Testis (tissue), 2 donors: Measurements from ENCODE around the gene ZNF512.

ENCODE experiments used
- POLR2A ChIP-seq: fragments of 450-650 bp; IDR thresholded peaks from one replicate; pipeline ENCODE4 v1.6.1; 2017; ENCODE audit warnings: antibody characterized with exemption, mild to moderate bottlenecking, moderate library complexity
- TF ChIP-seq, protein P1 (sequence below), 3 experiments: fragments of 450-650 bp in 2 of 3; fragments of 200-600 bp in 1 of 3; sonication (generic) in 1 of 3; IDR thresholded peaks; one replicate each; pipeline ENCODE4 v1.5.1; 2016 to 2019; ENCODE audit warnings: antibody characterized with exemption in 3 of 3, mild to moderate bottlenecking in 2 of 3, moderate library complexity in 1 of 3

DNA sequence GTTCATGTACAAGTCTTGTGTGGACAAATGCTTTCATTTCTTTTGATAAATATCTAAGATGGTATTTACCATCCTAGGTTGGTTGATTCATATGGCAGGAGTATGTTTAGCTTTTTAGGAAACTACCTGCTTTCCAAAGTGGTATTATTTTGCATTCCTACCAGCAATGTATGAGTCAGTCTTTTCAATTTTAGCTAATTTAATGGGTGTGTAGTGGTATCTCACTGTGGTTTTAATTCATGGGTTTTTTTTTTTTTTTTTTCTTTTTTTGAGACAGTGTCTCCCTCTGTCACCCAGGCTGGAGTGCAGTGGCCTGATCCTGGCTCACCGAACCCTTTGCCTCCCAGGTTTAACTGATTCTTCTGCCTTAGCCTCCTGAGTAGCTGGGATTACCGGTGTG, 4.2 kb downstream of the ZNF512 start:
- TF ChIP-seq, protein P1, sequence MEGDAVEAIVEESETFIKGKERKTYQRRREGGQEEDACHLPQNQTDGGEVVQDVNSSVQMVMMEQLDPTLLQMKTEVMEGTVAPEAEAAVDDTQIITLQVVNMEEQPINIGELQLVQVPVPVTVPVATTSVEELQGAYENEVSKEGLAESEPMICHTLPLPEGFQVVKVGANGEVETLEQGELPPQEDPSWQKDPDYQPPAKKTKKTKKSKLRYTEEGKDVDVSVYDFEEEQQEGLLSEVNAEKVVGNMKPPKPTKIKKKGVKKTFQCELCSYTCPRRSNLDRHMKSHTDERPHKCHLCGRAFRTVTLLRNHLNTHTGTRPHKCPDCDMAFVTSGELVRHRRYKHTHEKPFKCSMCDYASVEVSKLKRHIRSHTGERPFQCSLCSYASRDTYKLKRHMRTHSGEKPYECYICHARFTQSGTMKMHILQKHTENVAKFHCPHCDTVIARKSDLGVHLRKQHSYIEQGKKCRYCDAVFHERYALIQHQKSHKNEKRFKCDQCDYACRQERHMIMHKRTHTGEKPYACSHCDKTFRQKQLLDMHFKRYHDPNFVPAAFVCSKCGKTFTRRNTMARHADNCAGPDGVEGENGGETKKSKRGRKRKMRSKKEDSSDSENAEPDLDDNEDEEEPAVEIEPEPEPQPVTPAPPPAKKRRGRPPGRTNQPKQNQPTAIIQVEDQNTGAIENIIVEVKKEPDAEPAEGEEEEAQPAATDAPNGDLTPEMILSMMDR (IDR thresholded peaks at IDR 0.05) = no peak
- no peak for TF ChIP-seq POLR2A
